ENCODE data around the gene ICAM4. TPM values are rescaled to one million over a fixed set of nuclear protein-coding genes. Genes with fewer than 3 reads are reported as not detected.

Gene ICAM4
- total and polyA plus RNA-seq, 9 of the 15 experiments (the other 6 are each of a cell fraction or from before 2014, with no cell fraction given) = 14.1 to 86.1 (median 29.6) TPM

GRCh38 chr19:10299545-10300458, 13.0 kb downstream of the ICAM4 start (continued):
- TF ChIP-seq EGR1 (conservative IDR thresholded peaks at IDR 0.05) = peak; percentile 54
- no peak for TF ChIP-seq FOXA3 (CRISPR knock-in tag; conservative IDR thresholded peaks at IDR 0.05 in 1 of 2, IDR thresholded peaks at IDR 0.05 in 1 of 2)
- 0 out of 2 replicates have a peak, but pooled peaks have one; percentile 7 for TF ChIP-seq USF1 (CRISPR knock-in tag; IDR thresholded peaks at IDR 0.05)
- no peak for TF ChIP-seq ZC3H11A (IDR thresholded peaks at IDR 0.05; ENCODE audit: low read depth, low read length)
- peak; percentile 10; the same call in 1 of the 2 replicates for TF ChIP-seq SMAD3 (CRISPR knock-in tag; conservative IDR thresholded peaks at IDR 0.05)
- peak; percentile 73; the same call in 1 of the 2 replicates for TF ChIP-seq ETV5 (CRISPR knock-in tag; IDR thresholded peaks at IDR 0.05; ENCODE audit: low read depth)
- TF ChIP-seq FOSL1 (tag; conservative IDR thresholded peaks at IDR 0.05) = peak; percentile 67
- no peak for TF ChIP-seq TFE3 (CRISPR knock-in tag; IDR thresholded peaks at IDR 0.05)
- no peak for TF ChIP-seq ZNF785 (CRISPR knock-in tag; IDR thresholded peaks at IDR 0.05)
- TF ChIP-seq LEF1 (IDR thresholded peaks at IDR 0.05) = peak; percentile 90
- peak; percentile 72; the same call in 1 of the 2 replicates for TF ChIP-seq EP400 (IDR thresholded peaks at IDR 0.05)
- TF ChIP-seq ZFX (CRISPR knock-in tag; IDR thresholded peaks at IDR 0.05) = peak; percentile 94
- no peak for TF ChIP-seq ZNF23 (CRISPR knock-in tag; IDR thresholded peaks at IDR 0.05)
- TF ChIP-seq ZNF644 (tag; IDR thresholded peaks at IDR 0.05; ENCODE audit: low read depth) = peak; percentile 68; the same call in 1 of the 2 replicates
- TF ChIP-seq KDM1A (IDR thresholded peaks at IDR 0.05) = peak in 1 of 2 experiments; percentile 81; a peak in 3 of 4 replicates
- peak; percentile 78 for TF ChIP-seq ZBTB40 (IDR thresholded peaks at IDR 0.05)
- TF ChIP-seq ZBTB40 (CRISPR knock-in tag; IDR thresholded peaks at IDR 0.05) = no peak
